Activated naive CD4-positive, alpha-beta T cell treated with anti-CD3 and anti-CD28 coated beads, Interleukin-2, amount 50 U/mL, for 72 hours (primary cell): ENCODE measurements around the gene CCDC117. TPM values are rescaled to one million over a fixed set of nuclear protein-coding genes. Genes with fewer than 3 reads are reported as not detected.
"Not testable (repeated sequence)": the region's sequence is repeated elsewhere in the genome, so short reads cannot be mapped to it uniquely, and the experiment has no call there.

Experiments
- ATAC-seq, 2 donors: fragments of 150-1000 bp; cut with Tn5 transposase; 2 replicates each; pipeline ENCODE4 v1.10.0; 2021; ENCODE audit warnings: mild to moderate bottlenecking in 2 of 2, moderate library complexity in 2 of 2
- DNase-seq, 2 donors: peaks; one replicate each; pipeline ENCODE4 v3.0.0; 2021 to 2022; ENCODE audit warnings: low spot score in 2 of 2
- H3K27ac Mint-ChIP-seq, 2 donors: one replicate each; pipeline ENCODE4 v1.8.0; 2022; ENCODE audit warnings: mild to moderate bottlenecking in 2 of 2, mixed read lengths in 2 of 2
- H3K36me3 Mint-ChIP-seq, 2 donors: one replicate each; pipeline ENCODE4 v1.8.0; 2022; ENCODE audit warnings: mixed read lengths in 2 of 2
- H3K9me3 Mint-ChIP-seq, 2 donors: one replicate each; pipeline ENCODE4 v1.8.0; 2022; ENCODE audit warnings: mixed read lengths in 2 of 2
- total RNA-seq, 2 donors: library from RNA; stranded (reverse); gene quantifications; one replicate each; pipeline ENCODE4 v1.2.3, GENCODE V29; 2022

CCDC117 gene
- total RNA-seq, 2 donors from 2014 or later: 26.8 to 31.5 TPM

- ATAC-seq (no peak), DNase-seq (no peak)
- Mint-ChIP-seq H3K36me3 (peaks cover 9 to 37% of the 10 kb centered on the region in 2 donors), H3K9me3 (no peaks in the 10 kb centered on the region), H3K27ac (peak overlapping the region in 1 of 2 donors; percentile 35)
Measured at GRCh38 chr22:28815111-28815510, 42.6 kb downstream of the CCDC117 start.

GRCh38 chr22:28815729-28816128, 43.2 kb downstream of the CCDC117 start:
- Mint-ChIP-seq H3K36me3 (peaks cover 9 to 37% of the 10 kb centered on the region in 2 donors), H3K27ac (no peak overlapping the region), H3K9me3 (no peaks in the 10 kb centered on the region)
- ATAC-seq (no peak), DNase-seq (no peak)

- H3K27ac Mint-ChIP-seq: no peak overlapping the region
- ATAC-seq: no peak
- no peaks in the 10 kb centered on the region for H3K9me3 Mint-ChIP-seq
- peaks cover 9 to 37% of the 10 kb centered on the region in 2 donors for H3K36me3 Mint-ChIP-seq
- DNase-seq: no peak
Measured at GRCh38 chr22:28817064-28817463, 44.6 kb downstream of the CCDC117 start.

- Mint-ChIP-seq H3K9me3 (no peaks in the 10 kb centered on the region), H3K27ac (peak overlapping the region in 1 of 2 donors; percentile 15), H3K36me3 (peaks cover 9 to 25% of the 10 kb centered on the region in 2 donors)
- ATAC-seq (no peak), DNase-seq (no peak)
Measured at GRCh38 chr22:28817919-28818859, 45.7 kb downstream of the CCDC117 start.

GRCh38 chr22:28819253-28820096, 47.0 kb downstream of the CCDC117 start:
- Mint-ChIP-seq H3K36me3 (peaks cover 9 to 13% of the 10 kb centered on the region in 2 donors), H3K27ac (peak overlapping the region; percentile 15 to 82), H3K9me3 (no peaks in the 10 kb centered on the region)
- ATAC-seq: no peak
- DNase-seq: no peak

GRCh38 chr22:28820885-28821284, 48.4 kb downstream of the CCDC117 start:
- no peaks in the 10 kb centered on the region for H3K9me3 Mint-ChIP-seq
- H3K27ac Mint-ChIP-seq: no peak overlapping the region
- no peak for DNase-seq
- H3K36me3 Mint-ChIP-seq: no peaks in the 10 kb centered on the region
- ATAC-seq: no peak

GRCh38 chr22:28821452-28821851, 49.0 kb downstream of the CCDC117 start:
- Mint-ChIP-seq H3K27ac (no peak overlapping the region), H3K36me3 (no peaks in the 10 kb centered on the region), H3K9me3 (no peaks in the 10 kb centered on the region)
- DNase-seq: no peak
- no peak for ATAC-seq

- Mint-ChIP-seq H3K27ac (peak overlapping the region in 1 of 2 donors; percentile 37), H3K9me3 (no peaks in the 10 kb centered on the region), H3K36me3 (no peaks in the 10 kb centered on the region)
- ATAC-seq: peak; percentile 33 to 70
- no peak for DNase-seq
Measured at GRCh38 chr22:28822930-28823551, 50.5 kb downstream of the CCDC117 start.

- H3K36me3 Mint-ChIP-seq, DNase-seq, ATAC-seq, H3K27ac Mint-ChIP-seq, H3K9me3 Mint-ChIP-seq: not testable (repeated sequence)
Measured at GRCh38 chr22:28824455-28824854, 52.0 kb downstream of the CCDC117 start.

- not testable (repeated sequence) for H3K9me3 Mint-ChIP-seq, H3K36me3 Mint-ChIP-seq, DNase-seq, ATAC-seq, H3K27ac Mint-ChIP-seq
Measured at GRCh38 chr22:28826430-28826829, 53.9 kb downstream of the CCDC117 start.

- DNase-seq (no peak), ATAC-seq (no peak)
- no peaks in the 10 kb centered on the region for H3K36me3 Mint-ChIP-seq
- H3K27ac Mint-ChIP-seq: no peak overlapping the region
- no peaks in the 10 kb centered on the region for H3K9me3 Mint-ChIP-seq
Measured at GRCh38 chr22:28826921-28827320, 54.4 kb downstream of the CCDC117 start.

GRCh38 chr22:28829358-28830181, 57.1 kb downstream of the CCDC117 start:
- ATAC-seq (peak; percentile 74 to 77), DNase-seq (peak in 1 of 2 donors; percentile 77)
- no peaks in the 10 kb centered on the region for H3K36me3 Mint-ChIP-seq
- no peak overlapping the region for H3K27ac Mint-ChIP-seq
- H3K9me3 Mint-ChIP-seq: no peaks in the 10 kb centered on the region

GRCh38 chr22:28830441-28830840, 57.9 kb downstream of the CCDC117 start:
- Mint-ChIP-seq H3K27ac (no peak overlapping the region), H3K9me3 (no peaks in the 10 kb centered on the region), H3K36me3 (no peaks in the 10 kb centered on the region)
- ATAC-seq (no peak), DNase-seq (no peak)

- Mint-ChIP-seq H3K27ac (peak overlapping the region; percentile 38 to 65), H3K36me3 (no peaks in the 10 kb centered on the region), H3K9me3 (no peaks in the 10 kb centered on the region)
- ATAC-seq: no peak
- DNase-seq: no peak
Measured at GRCh38 chr22:28831140-28832072, 58.9 kb downstream of the CCDC117 start.

- DNase-seq: no peak
- no peak overlapping the region for H3K27ac Mint-ChIP-seq
- H3K36me3 Mint-ChIP-seq: no peaks in the 10 kb centered on the region
- H3K9me3 Mint-ChIP-seq: no peaks in the 10 kb centered on the region
- no peak for ATAC-seq
Measured at GRCh38 chr22:28832731-28833130, 60.2 kb downstream of the CCDC117 start.
